ENCODE data around the gene CTSG.
"Not testable (repeated sequence)": the region's sequence is repeated elsewhere in the genome, so short reads cannot be mapped to it uniquely, and the experiment has no call there.

- TF ChIP-seq CTCF (IDR thresholded peaks at IDR 0.05); ZFX (IDR thresholded peaks at IDR 0.05; ENCODE audit: borderline replicate concordance): not testable (repeated sequence)
Measured at GRCh38 chr14:24584402-24584801, 8.4 kb upstream of the CTSG start.

Measured in 22Rv1 (cell line).